GM12873 (cell line): ENCODE data around the gene BTN2A1.

Experiments used
- CTCF ChIP-seq: IDR thresholded peaks from 2 replicates; pipeline ENCODE4 v1.5.1; 2012; ENCODE audit warnings: low read depth, mild to moderate bottlenecking, moderate library complexity, low read length, control low read depth; ENCODE audit not compliant: insufficient read depth; ENCODE audit errors: missing control alignments

BTN2A1 gene

GRCh38 chr6:26457806-26458688, at the start of gene BTN2A1:
TSS of gene BTN2A1 (plus strand) at chr6:26457955. CDS start at chr6:26458637, 682 bp downstream.
- TF ChIP-seq CTCF = no peak

GRCh38 chr6:26408828-26409730, 48.7 kb upstream of the BTN2A1 start:
- no peak for TF ChIP-seq CTCF

GRCh38 chr6:26411751-26412150, 46.0 kb upstream of the BTN2A1 start:
- no peak for TF ChIP-seq CTCF

- no peak for TF ChIP-seq CTCF
Measured at GRCh38 chr6:26412228-26412627, 45.5 kb upstream of the BTN2A1 start.

GRCh38 chr6:26412954-26413353, 44.8 kb upstream of the BTN2A1 start:
- TF ChIP-seq CTCF = no peak

- no peak for TF ChIP-seq CTCF
Measured at GRCh38 chr6:26414281-26414680, 43.5 kb upstream of the BTN2A1 start.

GRCh38 chr6:26415036-26415614, 42.6 kb upstream of the BTN2A1 start:
- no peak for TF ChIP-seq CTCF
